HG03575 (cell line): ENCODE data around the gene CFHR4.
"Not testable (repeated sequence)": the region's sequence is repeated elsewhere in the genome, so short reads cannot be mapped to it uniquely, and the experiment has no call there.

Experiments used
- ATAC-seq: cut with Tn5 transposase; IDR thresholded peaks from one replicate; pipeline ENCODE4 v1.9.1; 2021; ENCODE audit not compliant: unreplicated experiment, insufficient number of reproducible peaks, low FRiP score; ENCODE audit errors: extremely low read depth

Gene CFHR4

GRCh38 chr1:196926839-196927238, 39.0 kb downstream of the CFHR4 start:
- ATAC-seq: not testable (repeated sequence)

- ATAC-seq: not testable (repeated sequence)
These were observed 45.0 kb downstream of the CFHR4 start for GRCh38 chr1:196932853-196933252.

- no peak for ATAC-seq
These were observed 45.8 kb downstream of the CFHR4 start for GRCh38 chr1:196933531-196934189.

- ATAC-seq: not testable (repeated sequence)
These were observed 53.6 kb downstream of the CFHR4 start for GRCh38 chr1:196941474-196941873.

DNA sequence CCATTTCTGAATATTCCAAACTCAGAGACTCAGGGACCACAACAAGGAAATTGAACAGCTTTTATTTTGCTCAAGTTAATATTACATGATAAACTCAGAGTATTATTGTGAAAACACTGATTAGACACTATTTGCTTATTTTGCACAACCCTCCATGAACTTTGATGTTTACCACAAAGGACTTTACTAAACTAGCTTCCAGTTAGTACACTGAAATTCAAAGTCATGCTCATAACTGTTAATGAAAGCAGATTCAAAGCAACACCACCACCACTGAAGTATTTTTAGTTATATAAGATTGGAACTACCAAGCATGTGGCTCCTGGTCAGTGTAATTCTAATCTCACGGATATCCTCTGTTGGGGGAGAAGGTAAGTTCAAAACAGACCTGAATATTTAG, 55.7 kb downstream of the CFHR4 start, which contains the start of gene CFHR2:
TSS of gene CFHR2 (plus strand) at position 171 of the 400 bp plus-strand sequence. CDS start at position 314, 143 bp downstream.
- ATAC-seq: not testable (repeated sequence)

DNA sequence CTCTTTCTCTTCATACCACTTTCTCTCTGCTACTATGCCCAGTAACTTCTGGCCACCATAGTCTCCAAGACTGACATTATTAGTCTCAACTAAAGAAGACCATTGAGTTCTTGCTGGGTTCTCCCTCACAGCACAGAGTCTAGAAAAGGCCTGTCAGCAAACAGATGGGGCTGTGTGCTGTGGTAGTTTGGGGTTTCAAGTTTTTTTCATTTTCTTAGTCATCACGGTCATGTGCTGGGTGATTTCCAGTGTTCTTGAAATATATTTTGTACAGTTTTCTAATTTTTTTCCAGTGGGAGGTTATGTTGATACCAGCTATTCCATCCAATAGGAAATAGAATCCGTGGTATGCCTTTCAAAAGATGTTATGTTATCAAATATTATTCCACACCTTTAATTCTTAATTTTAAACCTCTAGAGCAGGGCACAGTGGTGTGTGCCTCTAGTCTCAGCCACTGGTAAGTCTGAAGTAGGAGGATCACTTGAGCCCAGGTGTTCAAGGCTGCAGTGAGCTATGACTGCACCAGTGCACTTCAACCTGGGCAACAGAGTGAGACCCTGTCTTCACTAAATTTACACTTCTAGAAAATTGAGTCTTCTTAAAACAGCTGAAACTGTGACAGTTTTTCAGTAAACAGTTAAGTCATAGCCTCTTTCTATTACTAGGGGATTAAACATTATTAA, 64.0 kb downstream of the CFHR4 start:
- peak; percentile 96 for ATAC-seq

DNA sequence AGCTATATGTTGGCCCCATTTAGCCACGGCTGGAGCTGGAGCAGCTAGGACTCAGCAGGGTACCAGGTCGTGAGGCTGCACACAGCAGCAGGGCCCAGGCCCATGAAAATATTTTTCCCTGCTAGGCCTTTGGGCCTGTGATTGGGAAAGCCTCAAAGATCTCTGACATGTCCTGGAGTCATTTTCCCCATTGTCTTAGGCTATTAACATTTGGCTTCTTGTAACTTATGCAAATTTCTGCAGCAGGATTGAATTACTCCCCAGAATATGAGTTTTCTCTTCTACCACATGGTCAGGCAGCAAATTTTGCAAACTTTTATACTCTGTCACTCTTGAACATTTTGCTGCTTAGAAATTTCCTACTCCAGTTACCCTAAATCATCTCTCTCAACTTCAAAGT, 66.9 kb downstream of the CFHR4 start:
- ATAC-seq: no peak

DNA sequence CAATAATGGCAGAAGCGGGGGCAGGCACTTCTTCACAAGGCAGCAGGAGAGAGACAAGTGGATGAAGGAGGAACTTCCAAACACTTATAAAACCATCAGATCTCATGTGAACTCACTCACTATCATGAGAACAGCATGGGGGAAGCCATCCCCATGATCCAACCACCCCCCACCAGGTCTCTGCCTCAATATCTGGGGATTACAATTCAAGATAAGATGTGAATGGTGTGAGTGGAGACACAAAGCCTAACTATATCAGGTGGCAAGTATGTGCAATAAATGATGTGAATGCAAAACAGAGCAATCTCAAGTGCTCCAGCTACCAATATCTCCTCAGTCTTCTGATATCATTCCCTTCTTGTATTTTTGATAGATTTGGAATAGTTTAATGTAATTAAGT, 68.1 kb downstream of the CFHR4 start:
- ATAC-seq: no peak

DNA sequence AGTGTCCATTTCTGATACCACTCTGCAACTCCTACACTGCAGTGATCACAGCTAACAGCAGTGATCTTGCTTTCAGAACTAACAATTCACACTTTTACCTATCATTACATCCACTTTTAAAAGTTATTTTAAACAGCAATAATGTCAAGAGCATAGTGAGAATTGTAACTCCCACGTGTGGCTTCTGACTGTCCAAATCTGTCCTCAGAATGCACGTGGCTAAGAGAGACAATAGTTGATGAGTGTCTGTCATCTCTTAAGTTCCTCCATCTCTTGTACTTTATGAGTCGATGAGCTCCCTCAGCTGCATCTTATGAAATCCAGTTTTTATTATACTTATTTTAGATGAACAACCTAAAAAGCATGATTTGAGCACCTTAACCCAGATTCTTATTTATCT, 73.0 kb downstream of the CFHR4 start:
- ATAC-seq: peak; percentile 53
